Mesendoderm (in vitro differentiated cells): ENCODE results near the gene NUP62.

ENCODE experiments used
- DNase-seq: peaks from one replicate; pipeline ENCODE4 v3.0.0; 2013
- H2AK5ac ChIP-seq: 2 replicates; pipeline ENCODE4 v1.6.1; 2013; ENCODE audit warnings: low read length, inconsistent platforms
- H2BK120ac ChIP-seq: 2 replicates; pipeline ENCODE4 v1.6.1; 2013; ENCODE audit warnings: low read depth, mild to moderate bottlenecking, low read length, moderate library complexity, mixed read lengths
- H2BK15ac ChIP-seq: replicated peaks from 2 replicates; pipeline ENCODE4 v1.6.1; 2013; ENCODE audit warnings: low read depth, mild to moderate bottlenecking, moderate library complexity
- H2BK5ac ChIP-seq: 2 replicates; pipeline ENCODE4 v1.6.1; 2013; ENCODE audit warnings: low read length, inconsistent platforms
- H3K18ac ChIP-seq: 2 replicates; pipeline ENCODE4 v1.6.1; 2013; ENCODE audit warnings: mild to moderate bottlenecking, low read length, mixed read lengths
- H3K23ac ChIP-seq: one replicate; pipeline ENCODE4 v1.6.1; 2013; ENCODE audit warnings: low read length
- H3K27ac ChIP-seq: 2 replicates; pipeline ENCODE4 v1.5.1; 2013; ENCODE audit warnings: low read depth, mild to moderate bottlenecking, inconsistent platforms, low read length, moderate library complexity
- H3K27me3 ChIP-seq: 2 replicates; pipeline ENCODE4 v1.6.1; 2013; ENCODE audit warnings: low read length, control low read depth, mild to moderate bottlenecking, inconsistent platforms; ENCODE audit not compliant: insufficient read depth, poor library complexity
- H3K36me3 ChIP-seq: 2 replicates; pipeline ENCODE4 v1.6.1; 2013; ENCODE audit warnings: low read length, inconsistent platforms; ENCODE audit not compliant: control insufficient read depth, insufficient read depth
- H3K4ac ChIP-seq: one replicate; pipeline ENCODE4 v1.6.1; 2013; ENCODE audit warnings: low read depth, mild to moderate bottlenecking, low read length, moderate library complexity
- H3K4me1 ChIP-seq: 2 replicates; pipeline ENCODE4 v1.6.1; 2013; ENCODE audit warnings: low read depth, low read length, inconsistent platforms; ENCODE audit not compliant: control insufficient read depth
- H3K4me2 ChIP-seq: 2 replicates; pipeline ENCODE4 v1.6.1; 2013; ENCODE audit warnings: low read length
- H3K4me3 ChIP-seq: 2 replicates; pipeline ENCODE4 v1.5.1; 2013; ENCODE audit warnings: mild to moderate bottlenecking, low read length
- H3K56ac ChIP-seq: one replicate; pipeline ENCODE4 v1.6.1; 2013; ENCODE audit warnings: low read length
- H3K79me1 ChIP-seq: 2 replicates; pipeline ENCODE4 v1.6.1; 2013; ENCODE audit warnings: low read length, inconsistent platforms
- H3K79me2 ChIP-seq: 2 replicates; pipeline ENCODE4 v1.6.1; 2013; ENCODE audit warnings: mild to moderate bottlenecking, low read length; ENCODE audit not compliant: control insufficient read depth, insufficient read depth
- H3K9ac ChIP-seq: 2 replicates; pipeline ENCODE4 v1.6.1; 2013; ENCODE audit warnings: low read length, inconsistent platforms
- H4K5ac ChIP-seq: one replicate; pipeline ENCODE4 v1.6.1; 2013; ENCODE audit warnings: low read length
- H4K8ac ChIP-seq: one replicate; pipeline ENCODE4 v1.6.1; 2013; ENCODE audit warnings: low read depth, mild to moderate bottlenecking, control low read depth, low read length, moderate library complexity
- WGBS: extraction: QIAGEN DNeasy Blood & Tissue Kit; methylation state at CpG from one replicate; pipeline ENCODE4 v1.1.7; 2013; ENCODE audit warnings: low lambda C conversion rate, missing lambda C conversion rate; ENCODE audit not compliant: insufficient coverage; ENCODE audit errors: extremely low coverage; 5-methylcytosine and 5-hydroxymethylcytosine counted together

Gene NUP62

GRCh38 chr19:49908480-49909420 lies 20.6 kb downstream of the NUP62 start:
- peaks cover 4% of the 10 kb centered on the region for H3K79me1 ChIP-seq
- no peaks in the 10 kb centered on the region for H3K4me1 ChIP-seq
- WGBS, result no CpG with 5 or more reads among the region's 37 CpGs
- H3K27me3 ChIP-seq, result no peaks in the 10 kb centered on the region
- peaks cover 2% of the 10 kb centered on the region for H3K79me2 ChIP-seq
- no peak overlapping the region for H3K4me3 ChIP-seq
- H3K9ac ChIP-seq, result no peak overlapping the region
- H2BK15ac ChIP-seq, result no peak overlapping the region
- no peak overlapping the region for H3K4ac ChIP-seq
- H3K27ac ChIP-seq, result no peak overlapping the region
- no peak overlapping the region for H3K18ac ChIP-seq
- no peak for DNase-seq
- no peak overlapping the region for H4K8ac ChIP-seq
- no peak overlapping the region for H4K5ac ChIP-seq
- peaks cover 17% of the 10 kb centered on the region for H3K36me3 ChIP-seq
- no peak overlapping the region for H3K4me2 ChIP-seq
- no peak overlapping the region for H3K23ac ChIP-seq
- H2BK120ac ChIP-seq, result no peak overlapping the region
- no peak overlapping the region for H3K56ac ChIP-seq
- no peak overlapping the region for H2BK5ac ChIP-seq
- no peak overlapping the region for H2AK5ac ChIP-seq

- no peak overlapping the region for H3K9ac ChIP-seq
- H2BK15ac ChIP-seq, result no peak overlapping the region
- no peaks in the 10 kb centered on the region for H3K4me1 ChIP-seq
- H3K23ac ChIP-seq, result no peak overlapping the region
- H3K4me3 ChIP-seq, result no peak overlapping the region
- H2AK5ac ChIP-seq, result no peak overlapping the region
- H3K18ac ChIP-seq, result no peak overlapping the region
- no peak overlapping the region for H4K5ac ChIP-seq
- H3K27me3 ChIP-seq, result no peaks in the 10 kb centered on the region
- no peak overlapping the region for H2BK120ac ChIP-seq
- H3K56ac ChIP-seq, result no peak overlapping the region
- H2BK5ac ChIP-seq, result no peak overlapping the region
- H3K79me2 ChIP-seq, result peaks cover 2% of the 10 kb centered on the region
- H3K36me3 ChIP-seq, result peaks cover 17% of the 10 kb centered on the region
- no peak overlapping the region for H4K8ac ChIP-seq
- H3K4ac ChIP-seq, result no peak overlapping the region
- H3K4me2 ChIP-seq, result no peak overlapping the region
- H3K27ac ChIP-seq, result no peak overlapping the region
- no CpG with 5 or more reads among the region's 23 CpGs for WGBS
- peaks cover 4% of the 10 kb centered on the region for H3K79me1 ChIP-seq
- no peak for DNase-seq
These were observed 21.4 kb downstream of the NUP62 start for GRCh38 chr19:49907745-49908446.

DNA sequence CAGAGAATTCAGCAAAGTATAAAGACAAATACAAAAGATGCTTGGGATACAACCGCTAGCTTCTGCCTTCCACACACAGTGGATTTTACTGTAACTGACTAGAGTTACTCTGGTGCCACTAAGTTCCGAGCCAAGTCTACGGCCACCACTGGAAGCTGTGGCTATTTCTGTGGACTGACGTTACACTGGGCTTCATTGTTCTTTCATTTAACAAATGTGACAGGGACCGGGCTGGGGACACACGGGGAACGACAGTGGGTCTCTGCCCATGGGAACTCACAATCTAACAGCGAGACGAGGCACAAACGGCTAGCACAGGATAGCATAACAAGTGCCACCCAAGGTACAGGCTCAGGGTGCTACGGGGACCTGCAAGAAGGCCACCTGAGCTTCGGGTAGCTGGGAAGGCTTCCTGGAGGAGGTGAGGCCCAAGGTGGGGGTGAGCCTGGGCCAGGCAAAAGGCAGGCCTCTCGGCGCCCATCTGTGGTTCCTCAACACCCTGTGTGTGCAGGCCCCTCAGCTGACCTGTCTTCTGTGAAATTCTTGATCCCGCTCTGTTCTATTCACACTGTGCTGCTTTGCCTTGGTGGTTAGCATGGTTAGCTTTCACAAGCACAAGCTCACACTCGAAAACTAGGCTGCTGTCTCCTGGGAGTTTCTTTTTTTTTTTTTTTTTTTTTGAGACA lies 22.3 kb downstream of the NUP62 start:
- H3K79me2 ChIP-seq, result peaks cover 2% of the 10 kb centered on the region
- no peak overlapping the region for H2AK5ac ChIP-seq
- no peak overlapping the region for H3K4me2 ChIP-seq
- no peak for DNase-seq
- H3K9ac ChIP-seq, result no peak overlapping the region
- H2BK5ac ChIP-seq, result no peak overlapping the region
- H3K27me3 ChIP-seq, result no peaks in the 10 kb centered on the region
- H4K5ac ChIP-seq, result no peak overlapping the region
- no peak overlapping the region for H3K18ac ChIP-seq
- H2BK15ac ChIP-seq, result no peak overlapping the region
- H3K36me3 ChIP-seq, result peaks cover 17% of the 10 kb centered on the region
- H2BK120ac ChIP-seq, result no peak overlapping the region
- no peak overlapping the region for H3K23ac ChIP-seq
- H3K56ac ChIP-seq, result no peak overlapping the region
- no peak overlapping the region for H3K4me3 ChIP-seq
- WGBS, result no CpG with 5 or more reads among the region's 16 CpGs
- no peak overlapping the region for H3K4ac ChIP-seq
- no peak overlapping the region for H3K27ac ChIP-seq
- H3K79me1 ChIP-seq, result peaks cover 4% of the 10 kb centered on the region
- no peak overlapping the region for H4K8ac ChIP-seq
- no peaks in the 10 kb centered on the region for H3K4me1 ChIP-seq

DNA sequence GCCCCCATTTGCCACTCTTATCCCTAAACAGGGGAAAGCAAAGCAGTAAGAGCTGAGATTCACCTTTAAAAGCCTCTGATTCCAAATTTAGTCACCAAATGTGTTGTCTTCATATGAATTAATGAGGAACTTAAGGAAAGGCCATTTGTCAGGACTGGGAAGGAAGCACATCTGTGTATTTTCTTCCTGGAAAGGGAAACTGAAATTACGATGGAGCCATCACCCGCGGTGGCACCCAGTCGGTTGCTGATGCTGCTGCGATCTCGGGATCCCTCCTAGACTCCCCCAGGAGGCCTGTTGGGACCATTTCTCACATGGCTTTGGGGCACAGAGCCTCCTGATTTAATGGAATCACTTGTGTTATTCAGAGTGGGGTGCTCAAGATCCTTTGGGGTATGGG lies 25.2 kb downstream of the NUP62 start:
- H4K8ac ChIP-seq, result no peak overlapping the region
- H3K27me3 ChIP-seq, result no peaks in the 10 kb centered on the region
- no peak overlapping the region for H3K18ac ChIP-seq
- no CpG with 5 or more reads among the region's 6 CpGs for WGBS
- no peak overlapping the region for H3K56ac ChIP-seq
- H3K4me1 ChIP-seq, result no peaks in the 10 kb centered on the region
- no peak overlapping the region for H3K23ac ChIP-seq
- H2AK5ac ChIP-seq, result no peak overlapping the region
- no peak overlapping the region for H4K5ac ChIP-seq
- DNase-seq, result no peak
- no peaks in the 10 kb centered on the region for H3K79me1 ChIP-seq
- H2BK5ac ChIP-seq, result no peak overlapping the region
- H3K27ac ChIP-seq, result no peak overlapping the region
- no peak overlapping the region for H3K4ac ChIP-seq
- H3K4me3 ChIP-seq, result no peak overlapping the region
- H2BK120ac ChIP-seq, result no peak overlapping the region
- H3K36me3 ChIP-seq, result peaks cover 10% of the 10 kb centered on the region
- H3K9ac ChIP-seq, result no peak overlapping the region
- H3K79me2 ChIP-seq, result no peaks in the 10 kb centered on the region
- H3K4me2 ChIP-seq, result no peak overlapping the region
- no peak overlapping the region for H2BK15ac ChIP-seq

DNA sequence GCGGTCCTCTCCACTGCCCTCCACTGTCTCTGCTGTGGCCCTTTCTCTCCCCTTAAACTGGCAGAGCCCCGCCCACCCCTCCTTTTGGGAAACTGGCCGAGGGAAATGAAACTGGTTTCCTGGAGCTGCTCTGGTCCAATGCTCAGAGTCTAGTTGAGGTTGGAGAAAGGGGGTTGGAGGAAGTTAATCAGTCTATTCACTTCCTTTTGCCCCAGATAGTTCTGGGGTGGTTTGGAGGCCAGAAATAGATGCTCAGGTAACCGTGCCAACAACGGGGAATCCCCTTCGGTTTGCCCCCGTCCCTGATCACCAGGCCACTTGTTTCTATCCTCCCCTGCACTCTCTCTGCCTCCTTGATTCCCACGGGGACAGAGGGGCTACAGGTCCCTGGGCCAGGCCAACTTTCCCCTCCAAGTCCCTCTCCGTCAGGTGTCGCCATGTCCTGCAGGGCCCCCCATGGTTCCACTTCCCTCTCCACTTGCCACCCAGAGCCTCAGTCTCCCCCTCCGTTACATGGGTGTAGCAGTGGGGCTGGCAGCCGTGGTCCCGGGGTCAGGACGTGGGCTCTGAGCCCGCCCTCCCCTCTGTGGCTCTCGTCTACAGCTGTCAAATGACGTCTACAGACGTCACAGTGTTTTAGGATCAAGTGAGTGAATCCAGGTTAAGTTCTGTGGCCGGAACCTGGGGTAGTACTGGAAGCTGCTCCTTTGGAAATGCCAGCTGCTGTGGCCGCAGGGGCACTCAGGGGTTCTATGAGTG lies 32.3 kb downstream of the NUP62 start, which contains the start of gene IL4I1:
Gene IL4I1, minus strand, starts transcription at position 25 of the 759 bp plus-strand sequence. CDS start 727 bp downstream, outside the sequence.
- Histone ChIP-seq H2BK120ac (no peak within 1 kb of the TSS), H3K27me3 (no peaks in the 10 kb centered on the region), H4K8ac (no peak within 1 kb of the TSS), H3K36me3 (no peaks in the 10 kb centered on the region), H4K5ac (no peak within 1 kb of the TSS), H2AK5ac (no peak within 1 kb of the TSS), H3K79me1 (no peaks in the 10 kb centered on the region), H3K56ac (no peak within 1 kb of the TSS), H3K4me2 (no peak within 1 kb of the TSS), H3K23ac (no peak within 1 kb of the TSS), H3K79me2 (no peaks in the 10 kb centered on the region), H2BK15ac (no peak within 1 kb of the TSS), H3K4me1 (no peaks in the 10 kb centered on the region), H3K4ac (no peak within 1 kb of the TSS), H3K4me3 (no peak within 1 kb of the TSS), H3K27ac (no peak within 1 kb of the TSS), H3K9ac (no peak within 1 kb of the TSS), H3K18ac (no peak within 1 kb of the TSS), H2BK5ac (no peak within 1 kb of the TSS)
- no CpG with 5 or more reads among the region's 20 CpGs for WGBS
- no peak for DNase-seq
